Omental fat pad (tissue), 4 donors: ENCODE results near the gene SMOC2. TPM values are rescaled to one million over a fixed set of nuclear protein-coding genes. Genes with fewer than 3 reads are reported as not detected.

Experiments
- ATAC-seq: fragments of 150-250 bp; one replicate; pipeline ENCODE4 v1.9.1; 2016; ENCODE audit warnings: mild to moderate bottlenecking, moderate library complexity; ENCODE audit not compliant: low FRiP score
- DNase-seq: peaks from one replicate; pipeline ENCODE4 v3.0.0-alpha.2; 2019; ENCODE audit warnings: low spot score
- total RNA-seq, 4 donors: library from RNA; depleted of rRNA; stranded (reverse); fragments of >200 nt; gene quantifications; one replicate each; pipeline ENCODE4 v1.1.0, GENCODE V29; 2016
- TF ChIP-seq, protein P1 (sequence below), 3 donors: fragments of 450-650 bp; IDR thresholded peaks; one replicate each; pipeline ENCODE4 v1.5.1; 2016 to 2017; ENCODE audit warnings: antibody characterized with exemption in 3 of 3, mild to moderate bottlenecking in 3 of 3, moderate library complexity in 2 of 3

SMOC2 gene
- total RNA-seq, 4 donors from 2014 or later = 53.1 to 164 (median 102) TPM

DNA sequence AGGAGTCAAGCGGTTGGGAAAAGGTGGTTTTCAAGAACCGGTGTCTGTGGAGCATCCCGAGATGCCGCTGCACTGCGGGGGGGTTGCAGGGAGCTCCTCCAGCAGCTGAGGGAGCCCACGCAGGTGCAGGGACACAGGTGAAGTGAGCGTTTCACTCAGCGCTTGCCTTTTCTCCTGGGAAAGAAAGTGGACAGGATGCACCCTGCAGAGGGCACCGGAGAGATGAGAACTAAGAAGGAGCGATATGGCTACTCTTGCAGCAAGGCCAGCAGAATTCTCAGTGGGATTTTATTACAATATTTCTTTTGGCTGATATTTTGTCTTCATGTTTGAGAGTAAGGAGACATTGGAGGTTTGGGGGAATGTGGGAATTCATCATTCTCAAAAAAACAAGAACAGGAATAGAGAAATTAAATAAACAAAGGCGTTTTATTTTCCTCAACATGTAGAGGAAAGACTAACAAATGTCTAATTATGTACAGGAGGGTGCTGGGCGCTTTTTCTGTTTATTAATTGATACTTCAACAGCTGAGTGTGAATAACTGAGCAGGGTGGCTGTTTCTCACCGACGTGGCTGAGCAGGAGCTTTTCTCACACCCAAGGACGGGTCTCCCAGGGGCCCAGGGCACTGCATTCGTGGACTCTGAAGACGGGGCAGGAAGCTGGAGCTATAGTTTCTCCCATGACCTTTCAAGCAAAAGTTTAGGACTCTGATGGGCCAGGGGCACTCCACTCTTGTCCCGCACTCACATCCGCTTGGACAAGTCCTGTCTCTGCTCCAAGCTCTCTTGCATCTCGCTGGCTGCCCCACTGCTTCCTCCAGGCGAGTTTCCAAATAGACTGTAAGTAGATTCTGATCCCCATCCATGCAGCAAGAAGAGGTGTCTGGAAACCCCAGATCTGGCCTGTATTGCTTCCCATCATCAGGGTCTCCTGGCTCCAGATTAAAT lies 176.1 kb downstream of the SMOC2 start:
- DNase-seq (no peak), ATAC-seq (no peak)
- TF ChIP-seq, protein P1, sequence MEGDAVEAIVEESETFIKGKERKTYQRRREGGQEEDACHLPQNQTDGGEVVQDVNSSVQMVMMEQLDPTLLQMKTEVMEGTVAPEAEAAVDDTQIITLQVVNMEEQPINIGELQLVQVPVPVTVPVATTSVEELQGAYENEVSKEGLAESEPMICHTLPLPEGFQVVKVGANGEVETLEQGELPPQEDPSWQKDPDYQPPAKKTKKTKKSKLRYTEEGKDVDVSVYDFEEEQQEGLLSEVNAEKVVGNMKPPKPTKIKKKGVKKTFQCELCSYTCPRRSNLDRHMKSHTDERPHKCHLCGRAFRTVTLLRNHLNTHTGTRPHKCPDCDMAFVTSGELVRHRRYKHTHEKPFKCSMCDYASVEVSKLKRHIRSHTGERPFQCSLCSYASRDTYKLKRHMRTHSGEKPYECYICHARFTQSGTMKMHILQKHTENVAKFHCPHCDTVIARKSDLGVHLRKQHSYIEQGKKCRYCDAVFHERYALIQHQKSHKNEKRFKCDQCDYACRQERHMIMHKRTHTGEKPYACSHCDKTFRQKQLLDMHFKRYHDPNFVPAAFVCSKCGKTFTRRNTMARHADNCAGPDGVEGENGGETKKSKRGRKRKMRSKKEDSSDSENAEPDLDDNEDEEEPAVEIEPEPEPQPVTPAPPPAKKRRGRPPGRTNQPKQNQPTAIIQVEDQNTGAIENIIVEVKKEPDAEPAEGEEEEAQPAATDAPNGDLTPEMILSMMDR (IDR thresholded peaks at IDR 0.05) = no peak

DNA sequence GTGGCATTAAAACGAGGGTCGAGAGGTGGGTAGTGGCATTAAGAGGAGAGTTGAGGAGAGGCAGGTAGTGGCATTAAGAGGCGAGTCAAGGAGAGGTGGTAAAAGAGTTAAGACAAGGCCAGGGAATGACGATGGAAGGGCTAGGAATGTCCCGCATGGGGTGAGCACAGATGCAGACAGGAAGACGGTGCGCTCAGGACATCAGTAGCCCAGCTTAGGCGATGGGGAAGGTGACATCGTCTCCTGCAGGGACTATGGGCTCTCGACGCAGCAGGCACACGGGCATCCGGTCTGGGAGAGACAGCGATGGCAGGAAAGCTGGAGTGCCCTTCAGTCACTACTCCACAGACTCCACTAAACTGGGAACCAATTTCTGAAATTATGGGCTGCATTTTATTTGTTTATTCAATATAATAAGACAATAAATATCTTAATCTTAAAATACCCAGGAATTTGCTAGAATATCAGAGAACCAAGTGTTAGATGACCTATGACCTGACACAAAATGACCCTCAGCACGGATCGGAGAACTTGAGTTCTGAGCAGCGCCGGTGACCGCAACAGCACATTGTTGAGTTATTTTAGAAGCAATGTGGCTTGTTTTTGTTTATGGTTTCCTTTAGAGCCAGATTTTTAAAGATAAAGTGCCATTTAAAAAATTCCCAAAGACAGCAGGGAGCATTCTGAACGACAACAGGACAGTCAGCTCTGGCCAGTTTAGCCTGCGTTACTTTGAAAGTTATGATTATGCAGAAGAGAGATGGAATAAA lies 177.7 kb downstream of the SMOC2 start:
- no peak for ATAC-seq
- no peak for DNase-seq
- TF ChIP-seq, protein P1 (IDR thresholded peaks at IDR 0.05) = no peak

DNA sequence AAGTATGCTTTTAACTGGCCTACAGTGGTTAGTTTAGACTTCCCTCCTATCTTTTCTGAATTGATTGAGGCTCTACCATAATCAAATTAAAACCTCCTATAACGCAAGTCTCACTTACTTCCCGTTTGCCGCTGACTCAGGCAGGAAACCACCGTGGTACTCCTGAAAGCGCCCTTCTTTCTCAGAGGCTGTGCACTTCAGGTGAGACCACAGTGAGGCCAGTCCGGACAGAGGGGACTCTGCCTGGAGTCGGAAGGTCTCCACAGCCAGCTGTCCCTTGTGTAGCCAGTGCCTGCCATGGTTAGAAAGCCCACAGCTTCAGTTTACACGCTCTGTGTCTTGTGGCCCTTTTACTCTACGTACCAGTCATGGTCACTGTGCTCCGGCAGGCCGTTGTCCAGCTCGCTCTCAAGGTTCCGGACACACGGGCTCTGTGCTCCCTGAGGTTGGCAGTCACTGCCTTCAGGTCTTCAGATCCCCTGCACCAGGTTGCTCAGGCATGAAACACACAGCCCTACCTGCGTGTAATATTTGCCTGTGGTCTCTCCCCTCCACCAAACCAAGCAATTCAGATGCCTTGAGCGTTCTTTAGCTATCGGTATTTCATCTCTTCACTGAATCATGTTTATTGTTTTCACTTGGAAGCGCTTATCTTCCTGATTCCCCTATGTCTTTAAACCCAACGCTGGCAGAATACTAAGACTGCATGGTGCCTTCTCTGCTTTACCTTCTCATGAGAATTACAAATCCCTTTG lies 178.8 kb downstream of the SMOC2 start:
- ATAC-seq (no peak), DNase-seq (no peak)
- TF ChIP-seq, protein P1 (IDR thresholded peaks at IDR 0.05) = no peak

DNA sequence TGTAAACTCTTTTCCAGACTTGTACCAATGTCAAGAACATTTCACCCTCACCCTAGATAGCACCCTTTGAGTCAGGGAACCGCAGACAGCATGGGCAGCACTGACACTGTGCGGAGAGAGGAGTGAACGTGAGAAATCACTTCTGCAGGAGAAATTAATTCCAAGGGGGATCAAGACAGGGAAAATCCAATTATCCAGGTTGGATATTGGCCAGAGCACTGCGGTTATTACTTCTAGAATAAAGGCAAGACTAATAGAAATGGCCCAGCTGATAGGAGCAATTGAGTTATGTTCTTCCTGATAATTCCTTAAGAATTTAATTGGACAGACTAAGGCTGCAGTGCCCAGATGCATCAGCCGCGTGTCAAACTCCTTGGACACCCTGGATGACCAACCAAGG lies 179.6 kb downstream of the SMOC2 start:
- ATAC-seq (no peak), DNase-seq (no peak)
- TF ChIP-seq, protein P1 (IDR thresholded peaks at IDR 0.05) = no peak

DNA sequence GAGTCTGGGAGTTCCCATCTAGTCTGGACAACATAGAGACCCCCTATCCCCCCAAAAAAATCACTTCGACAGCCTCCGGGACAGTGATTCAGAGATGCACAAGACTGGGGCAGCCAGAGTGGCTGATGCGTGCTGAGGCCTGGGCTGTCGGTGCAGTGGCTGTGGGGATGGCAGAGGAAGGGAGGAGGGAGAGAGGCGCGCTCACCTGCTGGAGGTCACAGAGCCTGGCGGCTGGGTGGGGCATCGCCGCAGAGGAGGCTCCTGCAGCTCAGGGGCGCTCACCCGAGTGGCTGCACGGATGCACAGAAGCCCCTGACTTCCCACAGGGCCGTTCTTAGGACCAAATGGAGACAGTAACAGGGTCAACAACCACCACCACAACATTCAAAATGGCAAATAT lies 182.8 kb downstream of the SMOC2 start:
- DNase-seq = no peak
- TF ChIP-seq, protein P1 (IDR thresholded peaks at IDR 0.05) = no peak

DNA sequence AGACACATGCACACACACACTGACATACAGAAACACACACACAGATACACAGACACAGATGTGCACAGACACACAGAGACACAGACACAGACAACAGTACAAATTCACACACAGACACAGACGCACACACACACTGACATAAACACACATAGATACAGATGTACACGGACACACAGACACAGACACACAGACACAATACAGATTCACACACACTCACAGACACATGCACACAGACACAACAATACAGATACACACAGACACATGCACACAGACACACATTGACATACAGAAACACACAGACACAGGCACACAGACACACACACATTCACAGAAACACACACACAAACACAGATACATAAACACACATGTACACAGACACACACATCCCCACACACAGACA lies 183.6 kb downstream of the SMOC2 start:
- TF ChIP-seq, protein P1 (IDR thresholded peaks at IDR 0.05) = no peak
- no peak for DNase-seq
- no peak for ATAC-seq

More for the DNA sequence above, 182.8 kb downstream of the SMOC2 start:
- ATAC-seq = no peak
